ENCODE measurements around the gene PLPPR5. TPM values are rescaled to one million over a fixed set of nuclear protein-coding genes. Genes with fewer than 3 reads are reported as not detected.

The PLPPR5 gene
- polyA plus RNA-seq, 5 donors: 3.2 to 5.5 (median 4.0) TPM

DNA sequence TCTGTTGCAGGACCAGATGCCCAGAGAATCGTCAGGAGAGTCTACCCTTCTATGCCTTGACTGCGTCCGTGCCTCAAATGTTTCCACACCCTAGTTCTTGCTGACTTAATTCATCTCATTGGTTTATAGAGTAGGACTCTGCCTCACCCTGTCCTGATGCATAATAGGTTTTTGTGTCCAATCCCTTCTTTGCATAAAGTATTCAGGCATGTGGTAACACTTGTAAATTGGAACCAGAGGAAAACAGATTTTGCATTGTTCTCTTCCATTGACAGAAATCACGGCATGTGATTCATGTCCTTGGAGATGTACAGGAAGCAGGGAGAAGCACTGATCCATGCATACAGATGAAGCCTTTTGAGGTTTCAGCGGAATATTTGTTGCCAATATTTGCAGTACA, 29.5 kb downstream of the PLPPR5 start:
- DNase-seq: peak in 1 of 2 donors; percentile 2

DNA sequence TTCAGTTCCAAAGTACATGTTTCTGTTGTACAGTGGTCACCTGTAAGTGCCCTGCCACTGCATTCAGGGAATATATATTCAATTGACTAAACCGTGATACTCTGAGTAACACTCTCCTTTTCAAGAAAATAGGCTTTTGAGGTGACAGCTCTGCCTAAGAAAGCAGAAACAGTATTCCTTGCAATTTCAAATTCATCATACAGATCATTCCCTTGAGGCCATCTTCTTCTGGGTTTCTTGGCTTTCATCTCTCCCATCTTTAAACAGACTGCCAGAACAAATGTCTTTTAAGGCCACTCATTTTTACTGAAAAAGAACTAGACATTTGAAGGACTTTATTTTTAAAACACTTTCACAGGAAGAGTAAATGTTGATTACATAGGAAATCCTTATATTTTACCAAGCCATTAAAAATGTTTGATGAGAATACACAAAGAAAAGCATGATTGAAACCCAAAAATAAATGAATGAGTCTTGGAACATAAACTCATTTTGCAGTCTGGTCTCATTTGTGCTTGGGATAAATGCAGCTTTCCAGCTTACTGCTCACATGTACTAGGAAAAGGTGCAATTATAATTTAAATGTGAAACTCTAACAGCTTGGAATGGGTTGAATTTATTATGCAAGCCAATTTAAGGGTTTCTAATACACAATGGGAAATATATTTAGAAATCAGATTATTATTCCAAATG, 34.7 kb downstream of the PLPPR5 start:
- DNase-seq: no peak

DNA sequence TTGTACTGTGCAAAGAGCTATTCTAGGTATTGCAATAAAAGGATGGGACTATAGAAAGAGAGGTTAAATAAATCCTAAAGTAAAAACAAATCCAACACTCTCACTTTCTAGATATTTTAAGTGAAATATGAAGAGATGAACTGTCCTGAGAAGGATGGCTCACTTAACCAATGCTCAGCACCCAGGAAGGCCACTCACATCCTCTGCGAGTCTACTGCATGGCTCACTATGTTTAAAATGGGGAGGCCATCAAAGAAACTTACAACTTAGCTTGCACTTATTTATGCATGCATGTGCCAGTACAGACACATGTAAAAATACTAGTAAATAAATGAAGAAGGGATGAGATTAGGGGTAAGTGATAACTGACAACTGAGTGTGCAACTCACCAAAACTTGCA, 37.5 kb downstream of the PLPPR5 start:
- DNase-seq: no peak

DNA sequence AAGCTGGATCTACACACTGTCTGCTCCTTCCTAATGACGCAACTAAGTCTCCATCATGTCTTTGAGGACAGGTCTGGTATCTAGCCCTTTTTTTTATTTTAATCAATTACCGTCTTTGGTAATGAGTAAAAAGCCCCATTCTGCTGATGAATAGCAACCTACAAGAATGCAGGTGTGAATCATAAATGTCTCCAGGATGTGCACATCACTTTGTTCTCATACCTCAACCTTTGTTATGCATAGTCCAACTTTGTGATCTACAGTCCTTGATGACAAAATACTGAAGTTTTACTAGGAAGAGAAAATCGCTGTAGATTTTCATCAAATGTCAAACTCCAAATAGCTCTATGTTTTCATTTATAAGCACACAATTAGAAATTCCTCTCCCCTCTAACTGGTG, 39.3 kb downstream of the PLPPR5 start:
- DNase-seq: no peak

DNA sequence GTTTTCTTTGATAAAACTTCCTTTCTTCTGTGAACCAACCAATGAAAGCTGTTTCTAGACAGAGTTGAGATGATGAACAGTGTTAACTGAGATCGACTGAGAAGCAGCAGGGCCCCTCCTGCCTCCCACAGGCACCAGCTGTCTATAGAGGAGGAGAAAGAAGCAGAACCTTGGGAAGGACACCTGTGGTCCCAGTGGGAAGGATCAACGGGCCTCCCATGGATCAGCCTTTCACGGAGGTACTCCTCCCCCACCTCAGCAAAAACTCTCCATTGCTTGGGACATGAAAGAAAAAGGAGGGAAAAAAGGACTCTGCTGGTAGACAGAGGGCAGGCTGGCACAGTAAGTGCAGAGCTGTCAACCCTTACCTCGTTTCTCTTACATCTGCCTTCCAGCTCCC, 40.5 kb downstream of the PLPPR5 start:
- no peak for DNase-seq

DNA sequence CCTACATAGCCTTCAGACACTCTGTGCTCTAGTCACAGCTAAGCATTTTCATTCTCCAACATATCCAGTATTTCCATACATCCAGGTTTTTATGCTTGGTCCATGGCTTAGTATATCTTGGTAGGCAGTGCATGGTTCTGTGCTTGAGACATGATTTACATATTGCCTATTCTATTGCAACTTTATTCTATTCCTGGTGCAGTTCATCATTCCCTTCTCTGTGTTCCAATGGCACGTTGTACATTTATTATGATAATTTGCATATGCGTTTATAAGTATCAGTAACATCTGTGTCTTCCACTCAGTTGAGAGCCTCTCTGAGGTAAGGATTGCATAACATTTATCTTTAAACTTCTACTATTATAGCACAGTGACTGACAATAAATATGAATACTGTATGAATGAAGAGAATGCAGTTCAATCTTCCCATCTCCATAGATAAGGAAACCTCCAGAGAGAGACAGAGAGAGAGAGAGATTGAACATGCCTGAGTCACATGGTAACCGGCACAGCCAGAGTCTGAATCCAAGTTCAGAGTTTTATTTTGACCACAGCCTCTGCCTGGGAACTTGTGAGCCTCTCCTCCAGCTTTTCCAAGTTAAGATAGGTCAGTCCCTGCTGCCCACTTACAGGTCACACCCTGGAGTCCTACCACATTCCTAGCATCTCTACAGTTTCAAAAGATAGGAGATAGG, 41.5 kb downstream of the PLPPR5 start:
- no peak for DNase-seq

DNA sequence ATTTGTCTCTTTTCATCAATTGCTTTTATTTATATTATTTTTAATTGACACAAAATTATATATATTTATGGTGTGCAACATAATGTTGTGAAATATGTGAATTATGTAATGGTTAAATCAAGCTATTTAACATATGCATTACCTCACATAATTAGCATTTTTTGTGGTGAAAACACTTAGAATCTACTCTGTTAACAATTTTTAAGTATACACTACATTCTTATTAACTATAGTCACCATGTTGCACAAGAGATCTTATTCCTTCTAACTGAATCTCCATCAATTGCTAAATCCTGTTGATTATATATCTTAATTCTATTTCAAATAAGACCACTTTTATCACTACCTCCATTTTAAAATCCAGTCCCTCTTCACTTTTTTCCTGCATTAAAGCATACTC, 42.5 kb downstream of the PLPPR5 start:
- DNase-seq: no peak

DNA sequence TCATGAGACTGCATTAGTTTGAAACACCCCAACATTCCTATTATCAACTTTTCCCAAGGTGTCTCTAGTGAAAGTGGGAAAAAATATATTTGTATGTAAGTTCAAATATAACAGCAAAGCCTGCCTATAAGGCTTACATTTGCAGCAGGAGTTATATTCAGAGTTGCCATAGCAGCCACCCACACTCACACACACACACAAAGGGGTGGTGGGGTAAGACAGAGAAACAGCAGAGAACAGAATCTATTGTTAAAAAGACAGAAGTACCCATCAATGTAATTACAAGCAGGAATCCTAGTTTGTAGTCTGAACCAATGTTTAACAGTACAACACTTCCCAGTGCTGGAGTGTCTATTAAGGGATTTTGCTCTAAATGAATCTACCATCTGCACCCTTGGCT, 55.0 kb downstream of the PLPPR5 start:
- DNase-seq: no peak

DNA sequence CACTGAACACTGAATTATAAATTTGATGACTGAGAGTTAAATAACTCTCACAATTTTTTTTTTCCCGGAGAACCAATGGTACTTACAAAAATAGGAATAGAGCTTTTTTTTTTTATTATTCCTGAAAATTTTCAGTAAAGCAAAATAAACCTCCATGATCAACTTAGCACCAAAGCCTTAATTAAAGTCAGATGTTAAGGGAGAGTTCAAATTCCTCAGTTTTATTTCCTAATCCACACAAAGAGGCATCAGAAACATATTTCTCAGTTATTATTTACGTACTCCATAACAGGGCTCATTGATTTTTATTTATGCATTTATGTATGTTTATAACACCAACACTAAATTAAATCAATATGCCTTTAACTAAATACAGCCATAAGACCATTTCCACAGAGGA, 55.5 kb downstream of the PLPPR5 start:
- no peak for DNase-seq

DNA sequence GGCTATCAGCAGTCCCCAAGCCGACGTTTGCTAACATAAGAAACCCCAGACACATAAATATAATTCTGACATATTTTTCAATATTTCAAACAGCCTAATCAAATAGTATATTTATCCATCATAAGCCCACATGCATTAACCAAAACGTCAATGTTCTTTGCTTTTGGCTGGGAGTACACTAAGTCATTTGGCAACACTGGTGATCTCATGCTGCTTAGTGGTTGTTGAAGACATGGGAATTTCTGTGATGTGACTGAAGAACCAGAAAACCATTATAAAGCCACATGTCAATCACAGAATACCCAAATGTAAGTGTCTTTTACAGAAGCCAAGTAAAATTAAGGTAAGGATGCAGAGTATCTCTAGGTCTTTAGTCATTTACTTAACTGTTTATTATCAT, 57.6 kb downstream of the PLPPR5 start:
- DNase-seq: no peak

DNA sequence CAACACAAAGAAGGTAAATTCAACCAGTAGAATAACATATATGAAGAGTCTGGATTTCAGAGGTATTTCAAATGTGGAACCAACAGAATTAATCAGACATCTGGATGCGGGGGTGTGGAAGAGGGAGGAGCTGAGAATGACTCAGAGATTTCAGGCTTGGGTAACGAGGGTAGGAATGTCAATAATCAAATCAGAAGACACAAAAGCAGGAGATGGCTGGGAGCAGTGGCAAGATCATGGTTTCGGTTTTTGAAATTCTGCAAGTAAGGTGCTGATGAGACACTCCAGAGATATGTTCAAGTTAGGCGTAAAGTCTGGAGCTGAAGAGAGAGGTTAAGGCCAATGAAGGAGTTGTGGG, 64.0 kb downstream of the PLPPR5 start:
- DNase-seq: no peak

DNA sequence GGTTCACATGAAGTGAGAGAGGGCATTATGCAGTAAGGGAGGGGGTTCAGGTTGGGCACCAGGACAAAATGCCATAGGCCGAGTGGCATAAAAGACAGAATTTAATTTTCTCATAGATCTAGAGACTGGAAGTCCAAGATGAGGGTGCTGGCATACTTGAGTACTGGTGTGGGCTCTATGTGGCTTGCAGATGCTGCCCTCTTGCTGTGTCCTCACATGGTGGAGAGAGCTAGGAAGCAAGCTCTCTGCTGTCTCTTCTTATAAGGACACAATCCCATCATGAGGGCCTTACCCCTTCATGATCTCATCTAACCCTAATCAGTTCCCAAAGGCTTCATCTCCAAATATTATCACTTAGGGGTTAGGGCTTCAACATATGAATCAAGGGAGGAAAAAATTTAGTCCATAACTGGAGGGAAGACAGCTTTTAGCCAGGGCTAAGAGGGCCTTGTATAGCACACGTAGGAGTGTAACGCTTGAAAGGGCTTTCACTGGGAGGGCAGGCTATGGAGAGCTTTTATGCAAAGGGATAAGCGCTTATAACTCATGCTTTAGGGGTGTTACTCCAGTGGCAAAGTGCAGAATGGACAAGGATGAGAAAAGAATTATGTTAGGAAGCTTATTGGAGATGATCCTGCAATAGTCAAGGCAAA, 64.5 kb downstream of the PLPPR5 start:
- DNase-seq: no peak

DNA sequence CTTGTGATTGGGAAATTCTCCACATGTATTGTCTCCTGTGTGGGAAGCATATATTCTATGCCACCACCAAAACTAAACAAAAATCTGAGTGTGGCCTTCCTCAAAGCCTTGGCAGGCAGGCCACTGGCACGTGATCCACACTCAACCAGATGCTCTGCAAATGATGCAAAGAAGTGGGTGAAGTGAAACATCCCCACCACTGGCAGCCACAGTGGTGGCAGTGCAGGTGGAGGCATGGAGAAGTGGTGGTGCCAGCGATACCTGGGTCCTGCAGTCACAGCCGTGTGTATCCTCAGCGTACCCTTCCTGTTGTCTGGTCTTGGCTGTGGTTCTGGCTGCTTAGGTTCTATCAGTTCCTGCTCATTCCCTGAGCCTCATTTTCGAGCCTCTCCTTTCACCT, 65.2 kb downstream of the PLPPR5 start:
- DNase-seq: no peak

DNA sequence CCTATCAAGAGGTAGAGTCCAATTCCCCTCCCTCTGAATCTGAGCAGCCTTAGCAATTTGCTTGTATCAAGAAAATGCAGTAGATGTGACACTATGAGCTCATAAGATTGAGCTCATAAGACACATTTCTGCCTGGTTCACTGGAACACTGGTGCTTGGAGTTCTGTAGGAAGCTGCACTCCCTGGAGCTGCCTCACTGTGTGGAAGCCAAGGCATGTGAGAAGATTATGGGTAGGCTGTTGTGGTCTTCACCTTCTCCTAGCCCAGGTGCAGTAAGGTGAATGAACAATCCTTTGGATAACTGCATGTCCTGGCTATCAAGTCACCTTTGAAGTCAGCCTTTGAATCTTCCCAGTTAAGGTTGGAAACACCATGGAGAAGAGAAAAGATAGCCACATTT, 67.3 kb downstream of the PLPPR5 start:
- DNase-seq: no peak

DNA sequence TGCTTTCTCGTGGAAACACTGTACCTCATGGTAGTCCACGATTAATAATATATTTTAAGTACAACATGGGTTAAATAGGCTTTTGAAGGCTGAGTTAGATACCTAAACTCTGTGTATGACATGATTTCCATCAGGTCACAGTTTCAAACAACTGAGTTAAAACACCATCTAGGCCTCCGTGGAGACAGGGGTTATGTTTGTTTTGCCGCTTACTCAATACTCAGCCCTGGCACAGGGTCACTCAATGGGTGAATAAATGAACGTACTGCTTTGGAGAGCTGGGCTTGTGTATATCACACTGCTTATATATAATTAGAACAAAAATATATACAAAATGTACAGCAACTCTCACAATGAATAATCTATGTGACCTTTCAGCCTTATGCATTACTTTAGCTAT, 72.5 kb downstream of the PLPPR5 start:
- DNase-seq: no peak

DNA sequence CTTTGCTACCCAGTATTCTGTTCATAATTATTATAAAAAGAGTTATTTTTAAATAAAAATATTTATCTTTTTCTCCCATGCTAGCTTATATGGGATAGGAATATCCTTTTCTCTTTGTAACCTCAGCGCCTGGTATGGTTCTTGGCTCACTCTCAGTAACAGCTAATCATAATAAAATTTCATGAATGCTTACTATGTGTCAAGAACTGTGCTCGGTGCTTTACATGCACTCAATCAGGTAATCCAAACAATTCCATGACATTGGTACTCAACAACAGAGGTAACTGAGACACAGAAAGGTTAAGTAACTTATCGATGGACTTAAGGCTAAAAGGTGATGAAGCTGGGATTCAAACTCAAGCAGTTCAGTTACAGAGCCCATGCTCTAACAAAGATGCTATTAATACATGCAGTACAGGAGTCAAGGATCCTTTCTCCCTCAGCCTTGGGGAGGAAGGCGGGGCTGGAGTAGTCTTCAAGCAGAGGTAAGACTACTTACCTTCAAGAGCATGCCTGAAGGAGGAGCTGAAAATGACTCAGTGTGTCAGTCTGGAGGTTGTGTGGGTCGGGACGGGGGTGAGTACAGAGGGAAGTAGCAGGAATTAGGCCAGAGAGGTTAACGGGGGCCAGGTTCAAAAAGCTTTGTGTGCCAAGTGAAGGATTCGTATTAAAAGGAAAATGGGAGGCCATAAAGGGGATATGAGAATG, 73.4 kb downstream of the PLPPR5 start:
- peak in 1 of 2 donors; percentile 6 for DNase-seq

DNA sequence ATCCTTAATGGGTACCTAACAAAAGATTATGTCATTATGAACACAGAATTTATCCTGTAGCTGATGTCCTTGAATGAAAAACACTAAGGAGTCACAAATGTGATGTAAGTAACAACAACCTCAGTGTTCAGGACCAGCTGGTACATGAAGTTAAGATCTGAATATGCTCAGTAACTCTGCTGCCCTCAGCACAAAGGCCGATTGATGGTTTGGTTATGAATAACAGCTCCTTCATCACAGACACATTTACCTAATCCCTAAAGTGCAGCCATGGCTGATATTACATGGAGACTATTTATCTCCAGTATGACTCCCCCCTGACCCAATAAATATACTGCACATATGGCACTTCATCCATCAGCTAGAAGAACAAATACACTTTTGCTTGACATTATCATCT, 75.2 kb downstream of the PLPPR5 start:
- no peak for DNase-seq

DNA sequence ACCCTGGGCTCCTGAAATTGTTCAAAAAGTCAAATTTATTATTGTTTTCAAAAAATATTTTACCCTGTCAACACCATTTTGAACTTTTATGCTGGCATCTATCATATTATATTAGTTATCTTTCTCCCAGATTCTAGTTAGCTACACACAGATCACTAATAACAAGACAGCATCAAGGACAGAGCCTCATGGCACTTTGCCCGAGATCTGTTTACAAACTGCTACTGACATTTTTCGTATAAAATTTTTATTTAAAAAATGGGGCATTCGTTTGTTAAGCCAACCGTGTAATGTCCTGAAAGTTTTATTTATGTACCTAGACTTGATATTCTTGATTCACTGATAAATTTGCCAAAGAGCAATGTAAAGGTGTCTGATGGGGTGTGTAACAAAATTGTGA, 78.1 kb downstream of the PLPPR5 start:
- DNase-seq: no peak

DNA sequence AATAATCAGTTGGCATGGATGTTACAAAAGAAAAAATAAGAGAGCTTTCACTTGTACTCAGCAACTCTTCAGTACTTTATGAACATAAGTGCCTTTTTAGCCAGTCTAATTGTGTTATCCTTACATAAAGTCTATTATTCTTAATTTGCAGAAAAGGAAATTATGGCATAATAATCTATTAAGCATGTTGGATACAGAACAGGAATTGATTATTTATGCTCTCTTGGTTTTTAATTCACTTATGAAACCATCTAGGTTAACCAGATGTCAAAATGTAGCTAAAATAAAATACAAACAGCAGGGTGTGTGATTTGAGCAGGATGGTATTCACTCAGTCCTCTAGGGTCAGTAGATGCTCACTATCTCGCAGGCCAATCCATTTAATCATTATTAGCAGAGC, 79.7 kb downstream of the PLPPR5 start:
- DNase-seq: no peak

DNA sequence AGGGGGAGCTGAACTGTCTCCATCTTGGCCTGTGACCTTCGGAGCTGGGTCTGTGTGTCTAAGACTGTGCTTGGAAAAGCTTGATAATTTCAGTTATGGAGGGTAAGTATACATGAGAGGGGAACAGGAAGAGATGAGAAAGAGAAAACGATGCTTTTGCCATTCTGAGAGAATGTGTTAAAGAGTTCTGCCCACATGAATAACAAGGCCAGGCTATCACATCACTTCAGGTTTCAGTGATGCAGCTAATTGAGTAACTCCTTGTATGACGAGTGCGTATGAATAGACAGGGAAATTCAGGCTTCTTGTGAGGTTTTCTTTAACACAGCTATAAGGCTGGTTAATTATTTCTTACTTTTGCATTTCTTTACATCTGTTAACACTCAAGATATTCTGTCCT, 81.0 kb downstream of the PLPPR5 start:
- DNase-seq: no peak

DNA sequence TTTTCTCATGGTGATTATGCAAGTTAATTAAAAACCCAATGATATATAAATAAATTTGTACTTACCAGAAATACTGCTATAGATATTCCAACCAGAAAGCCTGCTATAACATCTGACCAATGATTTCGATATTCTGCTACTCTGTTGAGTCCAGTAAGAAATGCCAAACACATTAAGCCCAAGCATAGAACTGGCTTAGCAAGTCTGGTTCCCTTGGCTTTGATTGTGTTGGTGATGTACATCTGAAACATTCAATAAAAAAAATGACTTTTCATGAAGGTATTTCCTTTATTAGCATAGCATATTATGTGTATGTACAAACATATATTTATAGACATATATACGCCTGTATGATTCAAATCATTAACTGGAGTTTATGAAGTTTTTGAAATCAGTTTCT, 82.8 kb downstream of the PLPPR5 start:
- no peak for DNase-seq

DNA sequence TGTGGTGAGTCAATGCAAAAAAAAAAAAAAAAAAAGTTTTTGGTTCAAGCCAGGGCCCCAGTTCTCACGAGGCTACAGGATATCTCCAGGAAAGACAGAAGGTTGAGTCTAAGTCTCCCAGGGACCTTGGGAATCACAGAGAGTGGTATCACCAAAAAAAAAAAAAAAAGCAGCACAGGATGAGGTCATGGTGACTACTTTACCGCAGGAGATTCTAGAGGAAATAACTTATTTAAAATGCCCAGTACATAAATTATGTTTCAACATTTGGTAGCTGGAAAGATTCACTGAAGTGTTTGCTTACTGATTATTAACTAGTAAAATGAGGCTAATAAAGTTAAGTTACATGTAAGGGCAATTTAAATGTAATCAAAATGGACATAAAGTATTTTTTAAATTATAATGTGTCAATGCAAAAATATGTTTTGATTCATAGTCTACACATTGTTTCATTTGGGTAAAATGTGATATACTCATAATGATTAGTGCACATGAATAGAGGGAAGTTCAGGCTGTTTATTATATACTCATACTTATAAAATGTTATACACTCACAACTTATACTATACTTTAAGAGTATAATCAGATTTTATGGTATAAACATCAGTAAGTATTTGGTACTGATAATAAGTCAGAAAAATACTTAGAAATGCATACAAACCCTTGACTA, 84.1 kb downstream of the PLPPR5 start:
- no peak for DNase-seq

Data from right lung (tissue), 5 donors.